GM19397 (cell line): ENCODE results near the gene MYOM1.
"Not testable (repeated sequence)": the region's sequence is repeated elsewhere in the genome, so short reads cannot be mapped to it uniquely, and the experiment has no call there.

ENCODE experiments used
- ATAC-seq: cut with Tn5 transposase; IDR thresholded peaks from one replicate; pipeline ENCODE4 v1.9.1; 2021; ENCODE audit warnings: mild to moderate bottlenecking, moderate library complexity; ENCODE audit not compliant: unreplicated experiment

The MYOM1 gene

GRCh38 chr18:3221496-3221895 is 1.7 kb upstream of the MYOM1 start:
- no peak for ATAC-seq

GRCh38 chr18:3220868-3221267 is 1.1 kb upstream of the MYOM1 start:
- not testable (repeated sequence) for ATAC-seq

GRCh38 chr18:3219241-3219630 is 532 bp downstream of the MYOM1 start:
- ATAC-seq, result no peak

DNA sequence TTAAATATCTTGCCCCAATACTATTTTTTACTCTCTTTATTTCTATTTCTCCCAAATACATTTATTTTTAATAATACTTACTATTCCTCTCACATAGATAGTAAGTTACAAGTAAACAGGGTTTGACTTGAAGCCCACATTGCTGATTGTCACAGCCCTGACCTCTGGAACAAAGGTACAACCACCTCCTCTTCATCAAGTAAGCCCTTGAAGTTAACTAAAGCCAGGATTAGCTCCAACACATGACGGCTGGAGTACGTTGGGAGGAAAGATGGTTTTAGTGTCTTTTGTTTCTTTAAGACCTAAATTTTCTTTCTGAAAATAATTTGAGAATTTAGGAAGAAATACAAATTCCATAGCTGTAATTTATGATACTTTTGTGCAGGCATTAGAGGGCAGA is 949 bp downstream of the MYOM1 start:
- no peak for ATAC-seq

DNA sequence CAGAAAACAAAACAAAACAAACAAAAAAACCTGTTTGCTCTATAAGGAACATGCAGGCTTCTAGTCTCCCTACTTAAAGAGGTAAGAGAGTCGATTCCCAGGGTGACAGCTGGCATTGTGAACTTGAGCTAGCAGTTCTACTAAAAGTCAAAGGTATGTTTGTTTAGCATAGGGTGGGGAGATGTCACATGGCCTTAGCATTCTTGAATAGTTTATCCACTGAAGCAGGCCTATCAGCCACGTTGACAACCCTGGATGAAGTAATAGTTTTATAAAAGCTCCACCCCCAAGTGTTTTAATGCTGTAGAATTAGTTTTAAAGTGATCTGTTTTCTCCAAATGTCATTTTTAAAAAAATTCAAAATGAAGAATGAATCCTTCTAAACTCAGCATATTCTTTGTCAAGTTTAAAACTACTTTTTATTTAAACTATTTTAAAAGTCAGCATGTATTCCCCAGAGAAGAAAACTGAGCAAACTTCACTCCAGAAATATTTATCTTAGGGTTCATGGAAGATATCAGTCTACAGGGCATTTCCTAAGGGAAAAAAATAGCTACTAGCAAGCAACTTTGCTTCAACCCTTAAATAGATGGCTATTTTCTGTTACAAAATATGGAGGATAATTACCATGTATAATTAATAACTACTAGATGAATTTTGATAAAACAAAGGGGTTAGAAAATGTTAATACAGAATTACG is 1.7 kb downstream of the MYOM1 start:
- ATAC-seq, result no peak

DNA sequence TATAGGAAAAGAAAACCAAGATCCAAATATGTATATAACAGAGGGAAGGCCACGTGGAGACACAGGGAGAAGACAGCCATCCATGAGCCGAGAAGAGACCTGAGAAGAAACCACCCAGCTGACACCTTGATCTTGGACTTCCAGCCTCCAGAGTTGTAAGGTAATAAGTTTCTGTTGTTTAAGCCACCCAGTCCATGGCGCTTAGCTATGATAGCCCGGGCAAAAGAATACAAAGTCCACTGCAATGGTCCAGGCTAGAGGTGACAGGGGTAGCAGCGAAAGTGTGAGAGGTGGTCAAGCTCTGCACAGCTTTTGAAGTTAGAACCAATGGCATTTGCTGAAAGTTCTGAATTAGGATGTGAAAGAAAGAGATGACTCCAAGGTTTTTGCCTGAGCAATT is 2.8 kb downstream of the MYOM1 start:
- ATAC-seq, result no peak

GRCh38 chr18:3214855-3215637 is 4.7 kb downstream of the MYOM1 start:
- no peak for ATAC-seq

DNA sequence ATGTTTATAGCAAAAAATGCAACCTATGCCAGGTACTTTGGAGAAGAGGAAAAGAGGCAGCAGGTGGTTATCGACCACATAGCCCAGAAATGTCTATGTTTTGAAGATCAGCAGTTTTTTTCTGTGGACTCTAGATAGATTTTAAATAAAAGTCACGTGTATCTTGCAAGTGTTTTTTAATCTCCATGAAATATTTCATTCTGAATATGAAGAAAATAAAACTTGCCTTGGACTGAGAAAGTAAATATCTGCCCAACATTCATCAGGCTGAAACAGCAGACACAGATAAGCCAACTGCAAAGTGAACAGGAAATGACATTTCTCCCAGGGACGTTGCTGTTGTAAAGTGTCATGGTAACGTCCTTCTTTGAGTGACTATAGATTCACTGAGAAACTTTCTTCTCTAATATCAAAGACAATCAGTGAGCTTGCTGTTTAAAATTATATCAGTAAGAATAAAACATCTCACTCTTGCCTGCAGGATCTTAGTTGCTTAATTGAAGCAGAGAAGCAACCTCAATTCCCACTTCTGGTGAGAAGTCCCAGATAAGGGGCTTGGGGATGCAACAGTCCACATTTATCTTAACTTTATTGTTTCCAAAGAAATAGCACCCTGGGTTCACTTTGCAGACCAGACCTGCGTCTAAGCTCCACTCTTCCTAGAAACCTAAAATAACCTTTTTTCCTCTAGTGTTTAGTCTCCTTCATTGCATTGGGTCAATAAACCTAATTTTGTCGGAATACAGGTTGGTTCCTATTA is 6.3 kb downstream of the MYOM1 start:
- no peak for ATAC-seq

- ATAC-seq, result no peak
These were observed 7.1 kb downstream of the MYOM1 start for GRCh38 chr18:3212657-3213056.

DNA sequence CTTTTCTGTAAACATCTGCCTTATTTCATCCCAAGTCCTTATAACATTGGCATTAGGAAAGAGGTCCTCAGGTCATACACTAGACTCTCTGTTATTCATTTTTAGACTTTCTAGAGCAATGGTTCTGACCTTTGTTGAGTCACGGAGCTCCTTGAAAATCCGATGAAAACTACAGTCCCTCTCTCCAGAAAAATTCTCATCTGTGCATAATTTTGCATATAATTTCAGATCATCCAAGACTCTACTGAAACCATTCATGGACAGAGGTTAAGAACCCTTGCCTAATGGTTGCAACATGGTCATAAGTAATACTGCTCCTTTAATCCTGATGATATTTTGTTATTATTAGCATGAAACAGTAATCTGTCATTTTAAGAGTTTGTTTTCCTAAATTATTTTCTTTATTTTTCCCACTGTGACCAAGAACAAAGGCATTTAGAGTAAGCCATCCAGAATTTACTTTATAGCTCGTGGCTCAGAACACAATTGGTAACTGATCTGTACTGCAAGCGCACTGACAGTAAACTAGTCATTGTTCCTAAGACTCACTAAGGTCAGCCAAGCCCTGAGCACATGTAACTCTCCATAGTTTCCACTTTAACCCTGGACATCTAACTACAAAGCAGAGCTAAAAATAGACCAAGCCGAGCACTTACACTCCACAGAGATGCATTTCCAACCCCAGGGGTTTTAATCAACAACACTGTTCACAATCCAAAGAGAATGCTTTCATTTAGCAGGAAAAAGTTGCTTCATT is 8.4 kb downstream of the MYOM1 start:
- ATAC-seq, result no peak

DNA sequence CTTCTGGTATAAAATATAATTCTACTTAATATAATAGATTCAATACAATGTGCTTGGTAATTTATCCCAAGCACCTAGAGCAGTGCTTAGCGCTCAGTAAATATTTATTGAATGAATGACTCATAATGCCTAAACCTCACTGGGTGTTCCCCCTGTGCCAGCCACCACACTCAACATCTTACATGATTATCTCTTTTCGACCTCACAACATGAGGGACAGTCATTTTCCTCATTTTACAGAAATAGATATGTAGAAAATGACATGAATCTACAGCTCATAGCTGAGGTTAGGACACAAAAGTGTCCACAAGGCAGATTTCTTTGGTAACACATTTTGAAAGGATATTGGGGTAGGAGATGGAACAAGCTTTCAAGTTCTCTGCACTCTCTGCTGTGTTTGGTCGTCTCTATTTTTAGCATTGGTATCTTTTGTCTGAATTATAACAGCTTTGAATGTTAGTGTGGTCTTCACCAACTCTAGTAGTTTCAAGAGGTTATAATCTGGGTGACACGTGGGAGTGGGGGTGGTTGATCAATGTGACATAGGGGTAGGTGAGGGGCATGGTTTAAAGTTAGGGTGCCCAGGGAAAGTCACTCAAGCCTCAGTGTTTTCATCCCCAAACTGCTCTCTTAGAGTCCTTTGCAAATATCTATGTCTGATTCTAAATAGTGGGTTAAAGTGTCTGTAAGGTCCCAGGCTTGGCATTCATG is 9.8 kb downstream of the MYOM1 start:
- ATAC-seq, result no peak

GRCh38 chr18:3207565-3207964 is 12.2 kb downstream of the MYOM1 start:
- no peak for ATAC-seq

GRCh38 chr18:3205239-3205638 is 14.5 kb downstream of the MYOM1 start:
- ATAC-seq, result no peak

- no peak for ATAC-seq
These were observed 19.7 kb downstream of the MYOM1 start for GRCh38 chr18:3199942-3200645.

- not testable (repeated sequence) for ATAC-seq
These were observed 21.4 kb downstream of the MYOM1 start for GRCh38 chr18:3198260-3198860.

GRCh38 chr18:3194947-3195612 is 24.7 kb downstream of the MYOM1 start:
- ATAC-seq, result no peak

DNA sequence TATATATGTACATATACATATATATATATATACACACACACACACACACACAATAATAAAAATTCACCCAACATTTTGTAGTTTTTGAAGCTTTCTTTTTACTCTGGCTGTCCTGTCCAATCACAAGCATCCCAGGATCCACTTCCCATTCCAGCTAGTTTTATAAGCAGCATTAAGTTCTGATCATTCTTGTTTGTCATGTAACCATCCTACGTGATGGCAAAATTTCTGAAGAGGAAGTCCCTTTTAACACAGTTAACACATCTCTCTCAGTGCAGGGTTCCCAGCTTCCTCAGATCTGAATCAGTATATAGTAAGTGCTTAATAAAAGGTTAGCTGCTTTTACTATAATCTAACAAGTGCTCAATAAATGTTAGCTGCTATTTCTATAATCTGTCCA is 26.4 kb downstream of the MYOM1 start:
- ATAC-seq, result no peak

DNA sequence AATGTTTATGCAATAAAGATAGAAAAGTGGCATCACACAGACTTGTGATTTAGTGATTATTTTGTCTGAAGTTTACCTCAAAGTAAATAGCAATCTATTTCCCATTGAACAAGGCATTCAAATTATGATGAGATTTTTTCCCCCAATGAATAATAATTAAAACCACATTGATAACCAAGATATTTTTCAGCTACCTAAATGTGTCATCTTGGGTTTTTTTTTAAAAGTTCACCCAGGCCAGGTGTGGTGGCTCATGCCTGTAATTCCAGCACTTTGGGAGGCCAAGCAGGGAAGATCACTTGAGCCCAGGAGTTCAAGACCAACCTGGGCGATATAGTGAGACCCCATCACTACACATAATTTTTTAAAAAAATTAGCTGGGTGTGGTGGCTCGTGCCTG is 27.0 kb downstream of the MYOM1 start:
- no peak for ATAC-seq

- ATAC-seq, result no peak
These were observed 27.5 kb downstream of the MYOM1 start for GRCh38 chr18:3192286-3192685.
